Liver (tissue), 9 donors: ENCODE data around the gene RAB17. TPM values are rescaled to one million over a fixed set of nuclear protein-coding genes. Genes with fewer than 3 reads are reported as not detected.

Source experiments
- DNase-seq: peaks from one replicate; pipeline ENCODE4 v3.0.0-alpha.2; 2017; ENCODE audit warnings: low spot score
- H3K27ac ChIP-seq, 2 donors: one replicate each; pipeline ENCODE4 v1.7.0; 2013; ENCODE audit warnings: inconsistent platforms in 2 of 2, low read length in 2 of 2, control low read depth in 1 of 2, low read depth in 1 of 2, mild to moderate bottlenecking in 1 of 2
- H3K27me3 ChIP-seq, 4 donors: one replicate each; pipeline versions ENCODE4 v1.6.1 to v1.7.0; 2013; ENCODE audit warnings: low read length in 3 of 4, inconsistent platforms in 1 of 4, mild to moderate bottlenecking in 1 of 4, moderate library complexity in 1 of 4; ENCODE audit not compliant: control insufficient read depth in 4 of 4, insufficient read depth in 4 of 4
- H3K36me3 ChIP-seq, 4 donors: one replicate each; pipeline versions ENCODE4 v1.6.1 to v1.7.0; 2013; ENCODE audit warnings: low read length in 3 of 4, mild to moderate bottlenecking in 3 of 4, low read depth in 1 of 4, moderate library complexity in 1 of 4; ENCODE audit not compliant: control insufficient read depth in 4 of 4, insufficient read depth in 3 of 4
- H3K4me1 ChIP-seq, 4 donors: one replicate each; pipeline versions ENCODE4 v1.6.1 to v1.7.0; 2013; ENCODE audit warnings: low read length in 3 of 4, mild to moderate bottlenecking in 3 of 4, moderate library complexity in 1 of 4; ENCODE audit not compliant: control insufficient read depth in 4 of 4, insufficient read depth in 4 of 4
- H3K4me3 ChIP-seq, 3 donors: one replicate each; pipeline versions ENCODE4 v1.6.1 to v1.7.0; 2013; ENCODE audit warnings: low read length in 3 of 3, control low read depth in 1 of 3, low read depth in 1 of 3, mild to moderate bottlenecking in 1 of 3
- H3K9ac ChIP-seq, 2 donors: one replicate each; pipeline ENCODE4 v1.7.0; 2013; ENCODE audit warnings: low read length in 2 of 2, mild to moderate bottlenecking in 2 of 2, moderate library complexity in 2 of 2, control low read depth in 1 of 2, low read depth in 1 of 2
- H3K9me3 ChIP-seq, 4 donors: one replicate each; pipeline versions ENCODE4 v1.6.1 to v1.7.0; 2013; ENCODE audit warnings: low read length in 3 of 4; ENCODE audit not compliant: control insufficient read depth in 4 of 4
- GABPA ChIP-seq, 2 donors: IDR thresholded peaks in 1 of 2; conservative IDR thresholded peaks in 1 of 2; 2 replicates each; pipeline ENCODE4 v1.6.1; 2016; ENCODE audit warnings: antibody characterized with exemption in 2 of 2, mild to moderate bottlenecking in 1 of 2, moderate library complexity in 1 of 2
- HNF4G ChIP-seq: IDR thresholded peaks from 2 replicates; pipeline ENCODE4 v1.6.1; 2016; ENCODE audit warnings: antibody characterized with exemption
- NR2F2 ChIP-seq: IDR thresholded peaks from 2 replicates; pipeline ENCODE4 v1.6.1; 2016; ENCODE audit warnings: antibody characterized with exemption
- RAD21 ChIP-seq, 2 donors: IDR thresholded peaks; 2 replicates each; pipeline ENCODE4 v1.6.1; 2016; ENCODE audit warnings: antibody characterized with exemption in 2 of 2, mild to moderate bottlenecking in 2 of 2
- RXRA ChIP-seq, 2 donors: IDR thresholded peaks; 2 replicates each; pipeline ENCODE4 v1.6.1; 2017 to 2018; ENCODE audit warnings: antibody characterized with exemption in 2 of 2, mild to moderate bottlenecking in 1 of 2
- SP1 ChIP-seq: IDR thresholded peaks from 2 replicates; pipeline ENCODE4 v1.6.1; 2018; ENCODE audit warnings: antibody characterized with exemption, mild to moderate bottlenecking
- YY1 ChIP-seq: IDR thresholded peaks from 2 replicates; pipeline ENCODE4 v1.6.1; 2016; ENCODE audit warnings: antibody characterized with exemption, mild to moderate bottlenecking
- WGBS: extraction: QIAGEN DNeasy Blood & Tissue Kit; methylation state at CpG from one replicate; pipeline ENCODE4 v1.1.7; 2013; 5-methylcytosine and 5-hydroxymethylcytosine counted together
- polyA plus RNA-seq, 2 donors: library from polyadenylated mRNA; stranded (reverse) in 1 of 2; unstranded in 1 of 2; fragments of 200-250 nt in 1 of 2; fragments of >200 nt in 1 of 2; fragmentation: Nextera tagmentation in 1 of 2; extraction: Ambion mirVana in 1 of 2; gene quantifications; one replicate each; pipeline versions ENCODE4 v1.2.1 to v1.2.3, GENCODE V29; 2013 to 2015
- total RNA-seq, 2 donors: library from RNA; depleted of rRNA; stranded (reverse); fragments of >200 nt; gene quantifications; one replicate each; pipeline ENCODE4 v1.2.3, GENCODE V29; 2014
- TF ChIP-seq, protein P1 (sequence below): fragments of 150-350 bp; IDR thresholded peaks from 2 replicates; pipeline ENCODE4 v1.5.1; 2017; ENCODE audit warnings: improper control_type of control experiment, low read depth, low read length; ENCODE audit not compliant: missing input control
- TF ChIP-seq, protein P2 (sequence below): IDR thresholded peaks from 2 replicates; pipeline ENCODE4 v1.6.1; 2016; ENCODE audit warnings: antibody characterized with exemption
- TF ChIP-seq, protein P3 (sequence below): IDR thresholded peaks from 2 replicates; pipeline ENCODE4 v1.6.1; 2016; ENCODE audit warnings: antibody characterized with exemption
- TF ChIP-seq, protein P4 (sequence below): IDR thresholded peaks from 2 replicates; pipeline ENCODE4 v1.6.1; 2016; ENCODE audit warnings: antibody characterized with exemption, mild to moderate bottlenecking
- TF ChIP-seq, protein P5 (sequence below): IDR thresholded peaks from 2 replicates; pipeline ENCODE4 v1.6.1; 2016; ENCODE audit warnings: antibody characterized with exemption
- donor health status: healthy.
- donor health status: healthy.
- donor health status: healthy.
- donor health status: healthy.
- donor health status: healthy.

The RAB17 gene
- total and polyA plus RNA-seq, 4 donors: 17.8 to 96.5 (median 74.9) TPM

DNA sequence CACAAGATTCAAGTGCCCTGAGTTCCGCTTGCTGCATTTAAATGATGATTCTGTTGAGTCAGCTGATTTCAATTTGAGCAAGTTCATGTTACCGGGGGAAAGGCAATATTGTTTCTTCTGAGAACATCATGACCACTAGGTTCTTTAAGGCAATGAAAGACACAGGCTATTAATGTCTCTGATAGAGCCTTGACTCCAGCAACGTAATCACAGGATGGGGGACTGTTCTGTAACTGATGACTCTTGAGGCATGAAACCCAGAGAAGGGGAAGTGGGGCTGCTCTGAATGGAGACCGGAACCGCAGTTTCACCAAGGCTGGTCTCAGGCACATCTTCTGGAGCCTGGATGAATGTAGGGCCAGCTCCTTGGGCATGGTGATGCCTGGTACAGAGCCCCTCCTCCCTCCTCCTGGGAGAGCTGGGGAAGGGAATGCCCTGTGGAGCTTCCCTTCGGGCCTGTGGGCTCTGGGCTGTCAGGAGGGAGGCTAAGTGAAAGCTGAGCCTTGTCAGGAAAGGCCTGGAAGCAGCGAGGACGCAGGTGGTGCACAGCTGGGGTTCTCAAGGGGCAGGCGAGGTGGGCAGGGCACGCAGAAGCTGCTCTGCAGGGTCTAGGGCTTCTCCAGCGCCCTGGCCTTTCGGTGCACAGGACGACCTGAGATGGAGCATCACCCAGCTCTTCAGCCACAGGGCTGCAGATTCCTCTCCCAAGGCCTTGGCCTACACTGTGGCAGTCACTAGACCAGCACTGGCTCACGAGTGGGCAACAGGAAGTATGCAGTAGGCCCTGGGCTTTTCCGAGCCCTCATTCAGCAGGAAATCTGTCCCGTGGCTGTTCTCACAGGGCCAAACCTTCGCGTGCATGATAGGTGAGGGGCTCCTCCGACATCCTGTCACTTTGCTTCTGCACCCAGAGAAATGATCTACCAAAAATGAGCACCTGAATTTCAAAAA lies 60.8 kb downstream of the RAB17 start:
- TF ChIP-seq, protein P1, sequence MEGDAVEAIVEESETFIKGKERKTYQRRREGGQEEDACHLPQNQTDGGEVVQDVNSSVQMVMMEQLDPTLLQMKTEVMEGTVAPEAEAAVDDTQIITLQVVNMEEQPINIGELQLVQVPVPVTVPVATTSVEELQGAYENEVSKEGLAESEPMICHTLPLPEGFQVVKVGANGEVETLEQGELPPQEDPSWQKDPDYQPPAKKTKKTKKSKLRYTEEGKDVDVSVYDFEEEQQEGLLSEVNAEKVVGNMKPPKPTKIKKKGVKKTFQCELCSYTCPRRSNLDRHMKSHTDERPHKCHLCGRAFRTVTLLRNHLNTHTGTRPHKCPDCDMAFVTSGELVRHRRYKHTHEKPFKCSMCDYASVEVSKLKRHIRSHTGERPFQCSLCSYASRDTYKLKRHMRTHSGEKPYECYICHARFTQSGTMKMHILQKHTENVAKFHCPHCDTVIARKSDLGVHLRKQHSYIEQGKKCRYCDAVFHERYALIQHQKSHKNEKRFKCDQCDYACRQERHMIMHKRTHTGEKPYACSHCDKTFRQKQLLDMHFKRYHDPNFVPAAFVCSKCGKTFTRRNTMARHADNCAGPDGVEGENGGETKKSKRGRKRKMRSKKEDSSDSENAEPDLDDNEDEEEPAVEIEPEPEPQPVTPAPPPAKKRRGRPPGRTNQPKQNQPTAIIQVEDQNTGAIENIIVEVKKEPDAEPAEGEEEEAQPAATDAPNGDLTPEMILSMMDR: no peak
- TF ChIP-seq, protein P2, sequence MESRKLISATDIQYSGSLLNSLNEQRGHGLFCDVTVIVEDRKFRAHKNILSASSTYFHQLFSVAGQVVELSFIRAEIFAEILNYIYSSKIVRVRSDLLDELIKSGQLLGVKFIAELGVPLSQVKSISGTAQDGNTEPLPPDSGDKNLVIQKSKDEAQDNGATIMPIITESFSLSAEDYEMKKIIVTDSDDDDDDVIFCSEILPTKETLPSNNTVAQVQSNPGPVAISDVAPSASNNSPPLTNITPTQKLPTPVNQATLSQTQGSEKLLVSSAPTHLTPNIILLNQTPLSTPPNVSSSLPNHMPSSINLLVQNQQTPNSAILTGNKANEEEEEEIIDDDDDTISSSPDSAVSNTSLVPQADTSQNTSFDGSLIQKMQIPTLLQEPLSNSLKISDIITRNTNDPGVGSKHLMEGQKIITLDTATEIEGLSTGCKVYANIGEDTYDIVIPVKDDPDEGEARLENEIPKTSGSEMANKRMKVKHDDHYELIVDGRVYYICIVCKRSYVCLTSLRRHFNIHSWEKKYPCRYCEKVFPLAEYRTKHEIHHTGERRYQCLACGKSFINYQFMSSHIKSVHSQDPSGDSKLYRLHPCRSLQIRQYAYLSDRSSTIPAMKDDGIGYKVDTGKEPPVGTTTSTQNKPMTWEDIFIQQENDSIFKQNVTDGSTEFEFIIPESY: no peak
- TF ChIP-seq HNF4G (no peak), NR2F2 (no peak)
- TF ChIP-seq, protein P3, sequence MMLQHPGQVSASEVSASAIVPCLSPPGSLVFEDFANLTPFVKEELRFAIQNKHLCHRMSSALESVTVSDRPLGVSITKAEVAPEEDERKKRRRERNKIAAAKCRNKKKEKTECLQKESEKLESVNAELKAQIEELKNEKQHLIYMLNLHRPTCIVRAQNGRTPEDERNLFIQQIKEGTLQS: no peak
- TF ChIP-seq, protein P4, sequence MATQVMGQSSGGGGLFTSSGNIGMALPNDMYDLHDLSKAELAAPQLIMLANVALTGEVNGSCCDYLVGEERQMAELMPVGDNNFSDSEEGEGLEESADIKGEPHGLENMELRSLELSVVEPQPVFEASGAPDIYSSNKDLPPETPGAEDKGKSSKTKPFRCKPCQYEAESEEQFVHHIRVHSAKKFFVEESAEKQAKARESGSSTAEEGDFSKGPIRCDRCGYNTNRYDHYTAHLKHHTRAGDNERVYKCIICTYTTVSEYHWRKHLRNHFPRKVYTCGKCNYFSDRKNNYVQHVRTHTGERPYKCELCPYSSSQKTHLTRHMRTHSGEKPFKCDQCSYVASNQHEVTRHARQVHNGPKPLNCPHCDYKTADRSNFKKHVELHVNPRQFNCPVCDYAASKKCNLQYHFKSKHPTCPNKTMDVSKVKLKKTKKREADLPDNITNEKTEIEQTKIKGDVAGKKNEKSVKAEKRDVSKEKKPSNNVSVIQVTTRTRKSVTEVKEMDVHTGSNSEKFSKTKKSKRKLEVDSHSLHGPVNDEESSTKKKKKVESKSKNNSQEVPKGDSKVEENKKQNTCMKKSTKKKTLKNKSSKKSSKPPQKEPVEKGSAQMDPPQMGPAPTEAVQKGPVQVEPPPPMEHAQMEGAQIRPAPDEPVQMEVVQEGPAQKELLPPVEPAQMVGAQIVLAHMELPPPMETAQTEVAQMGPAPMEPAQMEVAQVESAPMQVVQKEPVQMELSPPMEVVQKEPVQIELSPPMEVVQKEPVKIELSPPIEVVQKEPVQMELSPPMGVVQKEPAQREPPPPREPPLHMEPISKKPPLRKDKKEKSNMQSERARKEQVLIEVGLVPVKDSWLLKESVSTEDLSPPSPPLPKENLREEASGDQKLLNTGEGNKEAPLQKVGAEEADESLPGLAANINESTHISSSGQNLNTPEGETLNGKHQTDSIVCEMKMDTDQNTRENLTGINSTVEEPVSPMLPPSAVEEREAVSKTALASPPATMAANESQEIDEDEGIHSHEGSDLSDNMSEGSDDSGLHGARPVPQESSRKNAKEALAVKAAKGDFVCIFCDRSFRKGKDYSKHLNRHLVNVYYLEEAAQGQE: no peak
- DNase-seq: no peak
- H3K27ac ChIP-seq: no peak overlapping the region
- no peak overlapping the region for H3K9ac ChIP-seq
- H3K27me3 ChIP-seq: no peaks in the 10 kb centered on the region
- WGBS: 92% methylated on average over 19 of the region's 19 CpGs
- H3K9me3 ChIP-seq: no peaks in the 10 kb centered on the region
- peaks cover 4 to 21% (median 12%) of the 10 kb centered on the region in 4 donors for H3K36me3 ChIP-seq
- H3K4me1 ChIP-seq: peaks cover 2 to 6% (median 4%) of the 10 kb centered on the region in 4 donors
- no peak overlapping the region for H3K4me3 ChIP-seq

DNA sequence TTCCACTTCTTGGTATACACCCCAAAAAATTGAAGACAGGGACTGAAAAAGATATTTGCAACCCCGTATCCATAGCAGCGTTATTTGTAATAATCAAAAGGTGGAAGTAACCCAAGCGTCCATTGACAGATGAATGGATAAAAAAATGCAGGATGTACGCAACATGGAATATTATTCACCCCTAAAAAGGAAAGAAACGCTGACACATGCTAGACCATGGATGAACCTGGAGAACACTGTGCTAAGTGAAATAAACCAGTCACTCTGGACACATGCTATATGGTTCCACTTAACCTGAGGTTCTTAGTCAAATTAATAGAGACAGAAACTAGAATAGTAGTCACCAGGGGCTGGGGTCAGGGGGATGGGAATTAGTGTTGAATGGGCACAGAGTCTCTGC lies 62.8 kb downstream of the RAB17 start:
- DNase-seq: no peak
- H3K4me3 ChIP-seq: no peak overlapping the region
- H3K27ac ChIP-seq: no peak overlapping the region
- H3K9me3 ChIP-seq: no peaks in the 10 kb centered on the region
- H3K4me1 ChIP-seq: peaks cover 4 to 11% (median 8%) of the 10 kb centered on the region in 4 donors
- H3K27me3 ChIP-seq: no peaks in the 10 kb centered on the region
- peaks cover 4 to 19% (median 12%) of the 10 kb centered on the region in 4 donors for H3K36me3 ChIP-seq
- 97% methylated on average over 5 of the region's 5 CpGs for WGBS
- no peak overlapping the region for H3K9ac ChIP-seq
- TF ChIP-seq, protein P5, sequence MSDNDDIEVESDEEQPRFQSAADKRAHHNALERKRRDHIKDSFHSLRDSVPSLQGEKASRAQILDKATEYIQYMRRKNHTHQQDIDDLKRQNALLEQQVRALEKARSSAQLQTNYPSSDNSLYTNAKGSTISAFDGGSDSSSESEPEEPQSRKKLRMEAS: no peak
- no peak for TF ChIP-seq RXRA (IDR thresholded peaks at IDR 0.05)
- TF ChIP-seq RAD21 (IDR thresholded peaks at IDR 0.05): no peak
- no peak for TF ChIP-seq YY1
- TF ChIP-seq GABPA (IDR thresholded peaks at IDR 0.05 in 1 of 2, conservative IDR thresholded peaks at IDR 0.05 in 1 of 2): no peak
- TF ChIP-seq HNF4G: no peak
- no peak for TF ChIP-seq SP1
